ENCODE results near the gene BHLHA15.

- TF ChIP-seq POLR2A (IDR thresholded peaks at IDR 0.05) = no peak
- TF ChIP-seq CTCF (IDR thresholded peaks at IDR 0.05) = no peak
These were observed 4.5 kb upstream of the BHLHA15 start for GRCh38 chr7:98206451-98207330.
